HG02610 (cell line): ENCODE measurements around the gene UPK1A.
A peak's percentile ranks its signal among the peaks of the same experiment; 100 is the strongest.

ENCODE experiments used
- ATAC-seq: cut with Tn5 transposase; IDR thresholded peaks from one replicate; pipeline ENCODE4 v1.9.1; 2021; ENCODE audit warnings: mild to moderate bottlenecking, moderate library complexity; ENCODE audit not compliant: unreplicated experiment

Gene UPK1A

DNA sequence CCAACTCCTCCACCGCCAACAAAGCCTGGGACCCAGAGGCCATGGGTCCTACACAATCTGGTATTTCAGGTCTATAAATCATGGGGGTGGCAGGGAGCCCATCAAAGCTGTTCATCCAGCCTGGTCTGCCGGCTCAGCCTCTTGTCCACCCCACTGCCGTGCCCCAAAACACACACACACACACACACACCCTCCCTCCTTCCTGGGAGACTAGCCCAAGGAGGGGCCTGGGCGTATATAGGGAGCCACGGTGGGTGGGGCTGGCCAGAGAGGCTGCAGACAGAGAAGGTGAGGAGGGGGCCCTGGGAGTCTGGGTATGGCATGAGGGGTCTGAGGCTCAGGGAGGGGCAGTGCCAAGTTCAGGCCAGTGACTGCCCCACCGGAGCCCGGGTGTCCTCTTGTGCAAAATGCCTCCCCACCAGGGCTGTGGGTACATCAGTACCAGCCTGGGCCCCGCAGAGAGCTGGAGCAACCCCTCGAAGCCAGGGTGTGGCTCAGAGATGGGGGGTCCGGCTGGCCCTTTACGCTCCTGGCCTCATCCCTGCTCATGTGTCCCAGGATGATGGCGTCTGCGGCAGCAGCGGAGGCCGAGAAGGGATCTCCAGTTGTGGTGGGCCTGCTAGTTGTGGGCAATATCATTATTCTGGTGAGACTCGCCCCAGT lies at the start of gene UPK1A:
UPK1A (plus strand) TSS at position 267 of the 663 bp plus-strand sequence; CDS start at position 563, 296 bp downstream.
- ATAC-seq = no peak

DNA sequence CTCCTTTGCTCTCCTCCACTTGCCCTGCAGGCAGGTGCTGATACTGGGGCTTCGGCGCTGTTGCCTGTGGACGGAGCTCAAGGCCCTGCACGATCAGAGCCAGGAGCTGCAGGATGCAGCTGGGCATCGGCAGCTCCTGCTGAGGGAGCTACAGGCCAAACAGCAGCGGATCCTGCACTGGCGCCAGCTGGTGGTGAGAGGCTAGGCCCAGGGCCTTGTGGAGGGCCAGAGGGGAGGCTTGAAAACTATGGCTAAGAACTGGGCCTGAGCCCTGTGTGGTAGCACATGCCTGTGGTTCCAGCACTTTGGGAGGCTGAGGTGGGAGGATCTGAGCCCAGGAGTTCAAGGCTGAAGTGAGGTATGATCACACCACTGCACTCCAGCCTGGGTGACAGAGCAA lies 47.5 kb upstream of the UPK1A start:
- ATAC-seq = no peak

DNA sequence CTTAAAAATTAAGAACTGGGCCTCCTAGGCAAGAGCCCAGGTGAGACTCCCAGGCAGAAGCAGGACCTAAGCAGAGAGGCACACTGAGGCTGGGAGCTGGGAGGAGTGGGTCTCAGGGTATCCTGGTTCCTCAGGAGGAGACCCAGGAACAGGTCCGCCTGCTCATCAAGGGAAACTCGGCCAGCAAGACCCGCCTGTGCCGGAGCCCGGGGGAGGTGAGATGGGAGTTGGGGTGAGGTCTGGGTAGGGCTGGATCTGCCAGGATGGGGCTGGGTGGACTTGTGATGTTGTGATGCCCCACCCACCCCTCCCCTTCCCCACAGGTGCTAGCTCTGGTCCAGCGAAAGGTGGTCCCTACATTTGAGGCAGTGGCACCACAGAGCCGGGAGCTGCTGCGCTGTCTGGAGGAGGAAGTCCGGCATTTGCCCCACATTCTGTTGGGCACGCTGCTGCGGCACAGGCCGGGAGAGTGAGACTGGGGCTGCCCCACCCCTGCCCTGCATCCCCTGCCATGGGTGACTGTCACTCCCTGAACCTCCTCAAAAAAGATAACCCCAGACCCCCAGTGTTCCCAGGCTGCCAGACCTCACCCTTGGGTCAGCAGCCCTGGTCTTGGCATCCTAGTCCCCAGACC lies 46.9 kb upstream of the UPK1A start:
- ATAC-seq = no peak

DNA sequence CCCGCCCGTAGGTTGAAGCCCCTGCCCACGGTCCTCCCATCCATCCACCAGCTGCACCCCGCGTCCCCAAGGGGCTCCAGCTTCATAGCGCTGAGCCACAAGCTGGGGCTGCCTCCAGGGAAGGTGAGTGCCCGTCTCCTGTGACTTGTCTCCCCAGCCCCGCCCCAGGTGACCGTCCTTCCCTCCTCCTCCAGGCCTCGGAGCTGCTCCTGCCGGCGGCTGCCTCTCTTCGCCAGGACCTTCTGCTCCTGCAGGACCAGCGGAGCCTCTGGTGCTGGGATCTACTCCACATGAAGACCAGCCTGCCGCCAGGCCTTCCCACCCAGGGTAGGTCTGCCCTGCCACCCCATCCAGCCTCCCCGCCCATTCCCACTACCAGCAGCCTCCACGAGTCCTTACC lies 46.3 kb upstream of the UPK1A start:
- ATAC-seq = no peak

DNA sequence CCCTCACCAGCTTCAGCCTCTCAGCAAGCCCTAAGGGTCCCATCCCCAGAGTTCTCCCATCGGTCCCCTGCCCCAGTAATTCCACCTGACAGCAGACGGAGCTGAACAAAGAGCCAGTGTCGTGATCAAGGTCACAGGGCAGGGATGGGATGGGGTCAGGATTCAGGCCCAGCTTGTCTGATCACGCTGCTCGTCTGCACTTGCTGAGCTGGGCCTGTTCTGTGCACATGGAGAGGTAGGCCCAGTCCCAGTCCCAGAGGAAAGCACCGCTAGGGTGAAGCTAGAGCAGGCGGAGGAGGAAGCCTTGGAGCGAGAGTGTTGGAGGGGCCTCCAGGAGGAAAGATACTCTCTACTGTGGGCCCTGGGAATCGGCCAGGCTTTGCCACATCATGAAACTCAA lies 44.6 kb upstream of the UPK1A start:
- no peak for ATAC-seq

DNA sequence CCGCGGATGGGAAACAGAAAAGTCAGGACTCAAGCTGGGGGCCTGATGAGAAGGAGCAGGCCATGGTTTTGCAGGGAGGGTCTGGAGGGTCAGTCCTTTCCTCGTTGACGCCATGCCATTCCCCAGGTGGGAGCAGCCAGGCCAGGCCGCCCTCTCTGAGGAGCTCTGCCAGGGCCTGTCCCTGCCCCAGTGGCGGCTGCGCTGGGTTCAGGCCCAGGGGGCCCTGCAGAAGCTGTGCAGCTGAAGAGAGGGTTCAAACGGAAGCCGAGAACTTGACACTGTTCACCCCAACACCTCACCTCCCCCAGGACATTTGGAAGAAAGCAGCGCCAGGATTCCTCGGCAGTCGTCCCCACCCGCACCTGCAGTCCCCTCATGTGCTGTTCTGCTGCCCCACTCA lies 43.6 kb upstream of the UPK1A start:
- no peak for ATAC-seq

DNA sequence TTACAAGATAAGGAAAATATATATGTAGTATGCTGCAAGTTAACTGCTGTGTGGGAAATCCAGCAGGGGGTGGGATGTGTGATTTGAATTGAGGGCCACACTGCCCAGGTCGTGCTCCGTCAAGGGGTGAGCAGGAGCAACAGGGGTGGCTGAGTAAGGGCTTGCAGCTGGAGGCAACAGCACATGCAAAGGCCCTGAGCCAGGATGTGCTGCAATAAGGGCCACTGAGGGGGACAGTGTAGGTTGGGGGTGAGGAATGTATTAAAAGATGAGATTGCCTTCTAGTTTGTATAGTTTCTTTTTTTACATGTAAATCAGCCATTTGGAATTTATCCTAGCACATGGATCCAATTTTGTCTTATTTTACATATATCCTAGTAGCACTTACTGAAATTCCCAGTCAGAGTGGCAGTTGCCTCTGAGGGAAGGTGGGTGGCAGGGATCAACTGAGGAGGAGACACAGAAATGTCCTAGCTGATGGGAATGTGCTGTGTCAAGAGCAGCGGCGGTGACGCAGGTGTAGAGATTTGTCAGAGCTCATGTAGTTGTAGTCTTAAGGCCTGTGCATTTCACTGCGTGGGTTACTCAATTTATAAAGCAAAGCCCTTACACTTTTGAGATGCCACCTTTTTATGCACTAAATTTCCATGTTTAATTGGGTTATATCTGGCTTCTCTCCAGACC lies 42.8 kb upstream of the UPK1A start:
- no peak for ATAC-seq

DNA sequence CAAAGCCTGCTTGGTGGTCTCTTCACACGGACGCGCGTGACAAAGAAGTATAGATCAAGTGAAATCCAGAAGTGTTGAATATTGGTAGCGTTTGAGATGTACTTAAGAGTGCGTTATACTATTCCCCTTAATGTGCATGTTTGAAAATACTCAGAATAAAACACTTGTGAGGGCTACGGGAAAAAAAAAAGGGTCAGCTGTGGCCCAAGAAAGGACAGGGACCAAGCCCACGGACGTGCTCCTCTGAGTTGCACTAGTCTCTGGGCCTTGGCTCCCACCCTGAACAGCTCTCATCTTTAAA lies 38.1 kb upstream of the UPK1A start:
- ATAC-seq = no peak

DNA sequence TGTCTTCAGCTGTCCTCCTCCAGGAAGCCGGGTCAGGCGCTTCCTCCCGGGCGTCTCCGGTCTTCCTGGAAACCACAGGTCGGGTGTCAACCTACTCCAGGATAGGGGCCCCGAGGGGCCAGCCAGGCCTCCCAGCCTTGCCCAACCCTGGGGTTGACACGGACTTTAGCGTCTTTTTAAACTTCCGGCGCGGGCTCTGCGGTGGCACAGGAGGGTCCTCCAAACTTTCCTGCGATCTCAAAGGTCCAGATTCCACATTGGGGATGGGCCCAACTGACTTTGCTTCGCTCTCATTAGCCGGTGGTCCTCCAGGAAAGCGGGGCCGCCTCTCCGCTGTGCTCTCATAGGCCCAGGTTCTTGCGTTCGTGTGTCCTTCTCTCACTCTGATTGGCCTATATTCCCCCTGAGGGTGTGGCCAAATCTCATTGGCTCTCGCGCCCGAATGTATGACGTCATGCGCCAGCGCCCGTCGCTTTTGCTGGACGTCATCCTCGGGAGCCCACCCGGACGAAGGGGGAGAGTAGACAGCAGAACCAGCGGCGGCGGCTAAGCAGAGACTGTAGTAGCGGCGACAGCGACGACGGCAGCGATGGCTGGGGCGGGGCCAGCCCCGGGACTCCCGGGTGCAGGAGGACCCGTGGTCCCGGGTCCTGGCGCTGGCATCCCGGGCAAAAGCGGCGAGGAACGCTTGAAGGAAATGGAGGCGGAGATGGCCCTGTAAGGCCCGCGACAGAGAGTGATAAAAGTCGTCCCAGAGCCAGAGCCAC lies 37.6 kb upstream of the UPK1A start, which contains the start of gene RBM42:
RBM42 (plus strand) TSS at position 472 of the 767 bp plus-strand sequence; CDS start at position 590, 118 bp downstream.
- peak; percentile 94 for ATAC-seq

DNA sequence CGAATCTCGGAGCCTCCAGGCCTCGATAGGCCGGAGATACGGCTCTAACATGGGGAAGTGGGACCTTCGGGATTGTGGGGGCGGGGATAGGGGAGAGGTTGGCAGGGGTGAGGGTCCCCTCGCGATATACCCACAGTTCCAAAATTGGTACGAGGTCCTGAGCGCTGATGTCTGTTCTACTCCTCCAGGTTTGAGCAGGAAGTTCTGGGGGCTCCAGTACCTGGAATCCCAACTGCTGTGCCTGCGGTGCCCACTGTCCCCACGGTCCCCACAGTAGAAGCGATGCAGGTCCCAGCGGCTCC lies 37.0 kb upstream of the UPK1A start:
- no peak for ATAC-seq

DNA sequence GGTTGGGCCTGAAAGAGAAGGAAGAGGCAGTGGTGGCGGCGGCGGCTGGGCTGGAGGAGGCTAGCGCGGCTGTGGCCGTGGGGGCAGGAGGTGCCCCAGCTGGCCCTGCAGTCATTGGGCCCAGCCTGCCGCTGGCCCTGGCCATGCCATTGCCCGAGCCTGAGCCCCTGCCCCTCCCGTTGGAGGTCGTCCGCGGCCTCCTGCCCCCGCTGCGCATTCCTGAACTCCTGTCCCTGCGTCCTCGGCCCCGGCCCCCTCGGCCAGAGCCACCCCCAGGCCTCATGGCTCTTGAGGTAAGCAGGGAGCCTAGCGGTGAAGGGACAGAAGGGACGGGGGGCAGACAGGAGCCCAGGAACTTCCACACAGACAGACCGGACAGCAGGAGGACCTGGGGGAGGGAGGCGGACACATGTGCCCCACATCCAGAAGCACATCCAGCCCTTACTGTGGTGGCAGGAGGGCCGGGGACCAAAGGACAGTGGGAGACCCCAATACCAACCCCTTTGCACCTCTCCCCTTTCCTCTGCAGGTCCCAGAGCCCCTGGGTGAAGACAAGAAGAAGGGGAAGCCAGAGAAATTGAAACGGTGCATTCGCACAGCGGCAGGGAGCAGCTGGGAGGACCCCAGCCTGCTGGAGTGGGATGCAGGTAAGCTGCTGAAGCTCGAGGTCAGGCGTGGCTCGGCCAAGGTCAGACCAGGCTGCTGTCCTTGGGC lies 32.4 kb upstream of the UPK1A start:
- ATAC-seq = no peak

DNA sequence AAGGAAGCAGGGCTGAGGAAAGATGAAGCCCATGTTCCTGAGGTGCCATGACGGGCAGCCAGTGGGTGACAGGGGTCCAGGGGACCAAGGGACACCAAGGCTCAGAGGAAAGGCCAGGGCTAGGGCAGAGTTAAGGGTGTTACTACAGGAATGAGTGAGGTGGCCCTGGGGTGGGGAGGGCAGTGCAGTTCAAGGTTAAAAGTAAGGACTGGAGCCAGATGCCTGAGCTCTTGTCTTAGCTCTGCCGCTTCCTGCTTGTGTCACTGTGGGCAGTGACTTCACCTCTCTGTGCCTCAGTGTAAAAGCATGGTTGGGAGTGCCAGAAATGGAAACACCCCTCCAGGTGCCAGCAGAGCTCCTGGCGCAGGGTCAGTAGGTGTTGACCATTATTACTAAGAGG lies 29.7 kb upstream of the UPK1A start:
- no peak for ATAC-seq

DNA sequence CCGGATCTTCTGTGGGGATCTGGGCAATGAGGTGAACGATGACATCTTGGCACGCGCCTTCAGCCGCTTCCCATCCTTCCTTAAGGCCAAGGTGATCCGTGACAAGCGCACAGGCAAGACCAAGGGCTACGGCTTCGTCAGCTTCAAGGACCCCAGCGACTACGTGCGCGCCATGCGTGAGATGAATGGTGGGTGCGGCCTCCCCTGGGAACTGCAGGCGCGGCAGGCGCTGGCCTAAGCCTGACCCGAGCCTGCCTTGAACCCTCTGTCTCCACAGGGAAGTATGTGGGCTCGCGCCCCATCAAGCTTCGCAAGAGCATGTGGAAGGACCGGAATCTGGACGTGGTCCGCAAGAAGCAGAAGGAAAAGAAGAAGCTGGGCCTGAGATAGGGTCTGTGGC lies 29.2 kb upstream of the UPK1A start:
- ATAC-seq = no peak

DNA sequence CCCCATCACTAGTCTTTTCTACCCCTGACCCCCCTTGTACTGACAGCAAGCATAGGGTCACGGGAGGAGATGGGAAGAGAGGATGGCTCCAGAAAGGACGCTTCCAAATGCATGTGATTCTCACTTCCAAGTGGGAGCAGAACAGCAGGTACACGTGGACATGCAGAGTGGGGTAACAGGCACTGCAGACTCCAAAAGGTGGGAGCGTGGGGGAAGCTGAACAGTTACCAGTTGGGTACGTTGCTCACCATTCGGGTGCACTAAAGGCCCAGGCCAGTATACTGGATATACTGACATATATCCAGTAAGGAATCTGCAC lies 27.0 kb upstream of the UPK1A start:
- no peak for ATAC-seq

DNA sequence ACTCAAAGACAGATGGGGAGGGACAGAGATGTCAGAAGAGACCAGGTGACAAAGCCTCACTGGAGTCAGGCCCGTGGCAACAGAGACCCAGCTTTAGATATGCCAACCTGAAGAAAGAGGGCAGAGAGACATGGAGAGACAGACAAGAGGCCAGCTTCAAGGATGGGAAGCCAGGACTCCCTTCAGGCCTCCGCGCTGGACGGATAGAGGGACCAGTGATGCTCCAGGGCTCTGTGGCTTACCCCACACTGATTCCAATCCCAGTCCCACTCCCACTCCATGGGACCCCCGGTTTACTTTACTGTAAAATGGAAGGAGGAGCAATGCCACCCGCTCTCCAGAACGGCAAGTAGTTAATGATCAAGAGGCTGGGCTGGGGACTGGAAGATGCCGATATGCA lies 26.5 kb upstream of the UPK1A start:
- no peak for ATAC-seq

DNA sequence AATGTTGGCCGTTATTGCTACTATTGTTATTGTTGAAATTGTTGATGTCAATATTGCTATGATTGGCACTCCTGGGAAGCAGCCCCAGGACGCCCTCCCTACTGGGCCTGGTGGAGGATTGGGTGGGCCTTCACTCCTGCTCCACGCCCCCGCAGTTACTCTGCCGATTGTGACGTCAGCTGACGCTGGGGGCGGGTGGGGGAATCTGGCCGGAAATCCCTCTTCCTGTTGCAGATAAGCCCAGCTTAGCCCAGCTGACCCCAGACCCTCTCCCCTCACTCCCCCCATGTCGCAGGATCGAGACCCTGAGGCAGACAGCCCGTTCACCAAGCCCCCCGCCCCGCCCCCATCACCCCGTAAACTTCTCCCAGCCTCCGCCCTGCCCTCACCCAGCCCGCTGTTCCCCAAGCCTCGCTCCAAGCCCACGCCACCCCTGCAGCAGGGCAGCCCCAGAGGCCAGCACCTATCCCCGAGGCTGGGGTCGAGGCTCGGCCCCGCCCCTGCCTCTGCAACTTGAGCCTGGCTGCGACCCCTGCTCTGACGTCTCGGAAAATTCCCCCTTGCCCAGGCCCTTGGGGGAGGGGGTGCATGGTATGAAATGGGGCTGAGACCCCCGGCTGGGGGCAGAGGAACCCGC lies 24.7 kb upstream of the UPK1A start, which contains the start of gene ETV2:
ETV2 (plus strand) TSS at position 231 of the 637 bp plus-strand sequence. CDS start 716 bp downstream, outside the sequence.
- no peak for ATAC-seq

DNA sequence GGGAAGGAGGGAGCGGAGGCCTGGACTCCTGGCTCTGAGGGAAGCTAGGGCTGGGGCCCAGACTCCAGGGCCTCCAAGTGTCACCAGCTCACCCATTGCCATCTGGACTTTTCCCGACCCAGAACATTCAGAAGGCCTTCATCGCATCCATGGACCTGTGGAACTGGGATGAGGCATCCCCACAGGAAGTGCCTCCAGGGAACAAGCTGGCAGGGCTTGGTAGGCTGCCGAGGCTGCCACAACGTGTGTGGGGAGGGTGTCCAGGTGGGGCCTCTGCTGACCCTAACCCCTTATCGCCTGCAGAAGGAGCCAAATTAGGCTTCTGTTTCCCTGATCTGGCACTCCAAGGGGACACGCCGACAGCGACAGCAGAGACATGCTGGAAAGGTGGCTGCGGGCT lies 24.0 kb upstream of the UPK1A start:
- ATAC-seq = no peak

DNA sequence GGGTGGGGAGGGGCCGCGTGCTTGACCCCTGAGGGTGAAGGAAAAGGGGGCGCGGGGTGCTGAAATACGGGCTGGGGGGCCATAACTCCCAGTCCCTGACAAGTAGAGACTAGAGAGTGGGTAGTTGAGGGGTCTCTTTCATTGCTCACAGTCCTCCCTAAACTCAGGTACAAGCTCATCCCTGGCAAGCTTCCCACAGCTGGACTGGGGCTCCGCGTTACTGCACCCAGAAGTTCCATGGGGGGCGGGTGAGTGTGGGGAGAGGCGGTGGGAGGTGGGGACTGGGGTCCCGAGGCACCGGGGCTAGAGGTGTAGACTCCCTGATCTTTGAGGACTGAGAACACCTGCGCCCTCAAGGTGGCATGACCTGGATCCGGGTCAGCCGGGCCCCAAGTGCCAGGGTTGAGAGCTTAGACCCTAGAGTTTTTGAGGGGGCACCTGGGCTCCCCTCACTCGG lies 23.5 kb upstream of the UPK1A start:
- ATAC-seq = no peak

DNA sequence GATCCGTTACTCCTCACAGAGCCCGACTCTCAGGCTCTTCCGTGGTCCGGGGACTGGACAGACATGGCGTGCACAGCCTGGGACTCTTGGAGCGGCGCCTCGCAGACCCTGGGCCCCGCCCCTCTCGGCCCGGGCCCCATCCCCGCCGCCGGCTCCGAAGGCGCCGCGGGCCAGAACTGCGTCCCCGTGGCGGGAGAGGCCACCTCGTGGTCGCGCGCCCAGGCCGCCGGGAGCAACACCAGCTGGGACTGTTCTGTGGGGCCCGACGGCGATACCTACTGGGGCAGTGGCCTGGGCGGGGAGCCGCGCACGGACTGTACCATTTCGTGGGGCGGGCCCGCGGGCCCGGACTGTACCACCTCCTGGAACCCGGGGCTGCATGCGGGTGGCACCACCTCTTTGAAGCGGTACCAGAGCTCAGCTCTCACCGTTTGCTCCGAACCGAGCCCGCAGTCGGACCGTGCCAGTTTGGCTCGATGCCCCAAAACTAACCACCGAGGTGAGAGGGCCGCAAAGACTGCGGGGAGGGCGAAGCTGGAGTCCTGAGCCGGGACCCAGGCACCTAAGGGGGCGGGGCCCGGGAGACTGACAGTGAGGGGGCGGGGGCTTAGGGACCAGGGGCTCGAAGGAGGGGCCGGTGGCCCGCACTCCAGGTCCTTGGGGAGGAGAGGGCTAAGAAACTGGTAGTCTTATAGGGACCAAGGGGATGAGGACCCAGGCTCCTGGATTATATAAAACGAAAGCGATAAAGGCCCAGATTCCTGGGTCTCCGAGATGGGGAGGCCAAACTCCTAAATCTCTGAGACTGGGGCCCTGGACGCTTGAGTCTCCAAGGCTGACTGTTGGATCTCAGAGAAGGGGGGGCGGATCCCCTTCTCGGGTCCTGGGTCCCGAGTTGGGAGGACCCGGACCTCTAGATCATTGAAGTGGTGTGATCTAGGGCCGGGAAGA lies 22.8 kb upstream of the UPK1A start:
- peak; percentile 31 for ATAC-seq
